ENCODE measurements around the gene KIF21B.

DNA sequence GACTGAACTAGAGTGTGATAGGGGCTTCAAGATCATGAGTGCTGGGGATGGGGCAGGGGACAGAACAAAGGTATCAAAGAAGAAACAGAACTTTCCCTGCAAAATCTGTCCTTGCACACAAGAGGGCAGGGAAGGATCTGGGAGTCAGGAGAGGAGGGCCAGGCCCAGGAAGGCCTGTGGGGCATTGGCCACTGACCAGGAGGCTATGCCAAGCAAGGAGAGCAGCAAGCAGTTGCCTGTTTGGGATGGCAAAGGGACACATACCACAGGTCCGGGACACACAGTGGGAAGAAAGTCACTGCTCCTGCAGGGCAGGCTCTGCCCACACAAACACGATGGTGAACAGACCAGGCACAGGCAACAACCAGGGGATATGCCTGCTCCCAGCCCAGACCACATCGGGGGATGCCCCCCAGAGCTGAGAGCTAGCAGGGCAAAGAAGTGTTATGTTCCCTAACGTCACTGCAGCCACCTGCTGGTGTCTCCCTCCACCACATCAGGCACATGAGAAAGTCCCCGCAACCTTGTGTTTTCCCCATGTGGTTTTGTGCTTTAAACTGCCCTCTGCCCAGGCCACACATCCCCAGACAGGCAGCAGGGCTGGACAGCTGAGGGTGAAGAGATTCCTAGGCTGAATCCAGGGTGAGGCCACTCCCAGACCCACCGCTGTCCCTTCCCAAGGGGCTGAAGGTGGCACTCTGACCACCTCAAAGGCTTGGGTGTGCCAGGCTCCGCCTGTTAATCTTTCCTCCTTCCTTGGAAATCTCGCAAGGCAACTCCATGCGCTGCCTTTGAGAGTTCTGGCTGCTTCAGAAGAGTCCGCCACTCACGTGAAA is 53.6 kb downstream of the KIF21B start:
- TF ChIP-seq, protein P1, sequence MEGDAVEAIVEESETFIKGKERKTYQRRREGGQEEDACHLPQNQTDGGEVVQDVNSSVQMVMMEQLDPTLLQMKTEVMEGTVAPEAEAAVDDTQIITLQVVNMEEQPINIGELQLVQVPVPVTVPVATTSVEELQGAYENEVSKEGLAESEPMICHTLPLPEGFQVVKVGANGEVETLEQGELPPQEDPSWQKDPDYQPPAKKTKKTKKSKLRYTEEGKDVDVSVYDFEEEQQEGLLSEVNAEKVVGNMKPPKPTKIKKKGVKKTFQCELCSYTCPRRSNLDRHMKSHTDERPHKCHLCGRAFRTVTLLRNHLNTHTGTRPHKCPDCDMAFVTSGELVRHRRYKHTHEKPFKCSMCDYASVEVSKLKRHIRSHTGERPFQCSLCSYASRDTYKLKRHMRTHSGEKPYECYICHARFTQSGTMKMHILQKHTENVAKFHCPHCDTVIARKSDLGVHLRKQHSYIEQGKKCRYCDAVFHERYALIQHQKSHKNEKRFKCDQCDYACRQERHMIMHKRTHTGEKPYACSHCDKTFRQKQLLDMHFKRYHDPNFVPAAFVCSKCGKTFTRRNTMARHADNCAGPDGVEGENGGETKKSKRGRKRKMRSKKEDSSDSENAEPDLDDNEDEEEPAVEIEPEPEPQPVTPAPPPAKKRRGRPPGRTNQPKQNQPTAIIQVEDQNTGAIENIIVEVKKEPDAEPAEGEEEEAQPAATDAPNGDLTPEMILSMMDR (IDR thresholded peaks at IDR 0.05): no peak
- TF ChIP-seq POLR2A (IDR thresholded peaks at IDR 0.05): no peak

Data from right lobe of liver (tissue), 4 donors.